Spinal cord (tissue), 10 donors: Measurements from ENCODE around the gene MPL. TPM values are rescaled to one million over a fixed set of nuclear protein-coding genes. Genes with fewer than 3 reads are reported as not detected.

Source experiments
- DNase-seq, 6 donors: peaks; one replicate each; pipeline versions ENCODE4 v3.0.0 to v3.0.0-alpha.2; 2013 to 2015; ENCODE audit warnings: low spot score in 6 of 6, low read depth in 4 of 6
- H3K27ac ChIP-seq: one replicate; pipeline ENCODE4 v1.5.1; 2013; ENCODE audit warnings: low read depth, low read length, control low read depth
- H3K27me3 ChIP-seq: one replicate; pipeline ENCODE4 v1.6.1; 2013; ENCODE audit warnings: low read length; ENCODE audit not compliant: control insufficient read depth, insufficient read depth
- H3K36me3 ChIP-seq: one replicate; pipeline ENCODE4 v1.6.1; 2013; ENCODE audit warnings: low read length; ENCODE audit not compliant: control insufficient read depth, insufficient read depth
- H3K4me1 ChIP-seq: one replicate; pipeline ENCODE4 v1.6.1; 2013; ENCODE audit warnings: low read length; ENCODE audit not compliant: control insufficient read depth, insufficient read depth
- H3K4me3 ChIP-seq: one replicate; pipeline ENCODE4 v1.5.1; 2013; ENCODE audit warnings: low read depth, low read length, control low read depth
- H3K9me3 ChIP-seq: one replicate; pipeline ENCODE4 v1.6.1; 2013; ENCODE audit warnings: low read length; ENCODE audit not compliant: control insufficient read depth, insufficient read depth
- WGBS: methylation state at CpG from one replicate; pipeline ENCODE4 v1.1.5; 2013; ENCODE audit warnings: missing lambda C conversion rate; ENCODE audit not compliant: insufficient coverage; 5-methylcytosine and 5-hydroxymethylcytosine counted together
- long read RNA-seq, 4 donors: transcript quantifications; one replicate each; lab custom pipeline, GENCODE V29; 2026
- polyA plus RNA-seq, 2 donors: library from polyadenylated mRNA; unstranded; fragments of 120-200 nt; gene quantifications; one replicate each; pipeline ENCODE4 v1.2.1, GENCODE V29; 2013; ENCODE audit not compliant: insufficient read length in 2 of 2
- total RNA-seq, 2 donors: library from RNA; depleted of rRNA in 1 of 2; stranded (reverse); fragments of 120-200 nt in 1 of 2; fragments of >200 nt in 1 of 2; gene quantifications; one replicate each; pipeline versions ENCODE4 v1.2.3 to v1.2.4, GENCODE V29; 2013 to 2014
- donor health status: healthy.

The MPL gene
- total RNA-seq: under 1 TPM; 0.11 to 0.30 TPM
- 1 to 10 TPM in 1 of 2 donors, under 1 TPM in 1; 0.51 to 1.2 TPM for polyA plus RNA-seq
- long read RNA-seq, donor 1, partial matches to known transcripts: 87 of 103 reads
- long read RNA-seq, donor 1, other reads (novel, unspliced or antisense): 16 of 103 reads
- long read RNA-seq, donor 2: 0 reads
- long read RNA-seq, donor 3: 0 reads
- long read RNA-seq, donor 4: 0 reads

DNA sequence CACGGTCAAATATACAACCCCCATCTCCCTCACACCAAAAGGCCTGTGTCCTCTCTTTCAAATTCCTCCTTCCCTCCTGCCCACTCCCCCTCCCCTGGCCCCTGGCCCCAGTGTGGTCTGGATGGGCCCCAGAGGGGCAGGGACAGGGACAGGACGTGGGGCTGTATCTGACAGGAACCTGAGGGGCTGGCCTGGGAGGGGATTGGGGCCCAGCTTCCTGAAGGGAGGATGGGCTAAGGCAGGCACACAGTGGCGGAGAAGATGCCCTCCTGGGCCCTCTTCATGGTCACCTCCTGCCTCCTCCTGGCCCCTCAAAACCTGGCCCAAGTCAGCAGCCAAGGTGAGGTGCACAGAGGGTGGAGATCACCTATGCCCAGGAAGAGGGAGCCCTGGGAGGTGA, at the start of gene MPL:
MPL (plus strand) TSS at position 231 of the 400 bp plus-strand sequence; CDS start at position 262, 31 bp downstream.
- Histone ChIP-seq H3K4me1 (no peaks in the 10 kb centered on the region), H3K27me3 (no peaks in the 10 kb centered on the region), H3K27ac (no peak within 1 kb of the TSS), H3K9me3 (no peaks in the 10 kb centered on the region), H3K4me3 (no peak within 1 kb of the TSS), H3K36me3 (no peaks in the 10 kb centered on the region)
- DNase-seq: no peak
- WGBS: 47% methylated on average over 2 of the region's 3 CpGs

DNA sequence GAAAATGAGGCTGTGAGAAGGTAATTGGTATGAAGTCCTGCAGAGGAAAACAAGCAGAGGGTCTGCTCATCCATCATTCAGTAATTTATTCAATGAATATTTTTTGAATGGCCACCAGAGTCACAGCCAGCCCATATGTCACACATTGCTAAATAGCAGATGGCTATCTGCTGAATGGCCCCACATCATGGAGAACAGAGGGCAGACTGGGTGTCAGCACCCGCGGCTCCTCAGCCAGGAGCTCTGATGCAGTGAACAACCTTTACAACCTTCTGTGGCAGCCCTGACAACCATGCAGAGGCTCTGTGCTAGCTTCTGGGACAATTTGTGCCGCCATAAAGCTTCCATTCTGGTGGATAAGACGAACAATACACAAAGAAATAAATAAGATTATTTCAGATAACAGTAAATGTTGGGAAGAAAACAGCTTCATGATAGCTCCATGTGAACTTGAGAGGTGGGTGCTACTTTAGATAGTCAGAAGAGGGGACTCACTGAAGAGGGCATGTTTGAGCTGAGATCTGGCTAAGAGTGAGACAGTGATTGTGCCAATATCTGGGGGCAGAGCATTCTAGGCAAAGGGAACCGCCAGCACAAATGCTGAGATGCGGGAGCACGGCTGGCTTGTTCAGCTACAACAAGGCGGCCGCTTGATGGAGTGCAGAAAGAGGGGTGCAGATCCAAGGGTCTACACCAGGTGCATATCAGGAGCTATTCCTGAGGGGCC, 49.4 kb upstream of the MPL start:
- Histone ChIP-seq H3K4me3 (no peak overlapping the region), H3K9me3 (no peaks in the 10 kb centered on the region), H3K27ac (no peak overlapping the region), H3K36me3 (no peaks in the 10 kb centered on the region), H3K27me3 (no peaks in the 10 kb centered on the region), H3K4me1 (peaks cover 11% of the 10 kb centered on the region)
- DNase-seq: peak in 1 of 6 donors; percentile 18
- 84% methylated on average over 7 of the region's 9 CpGs for WGBS

DNA sequence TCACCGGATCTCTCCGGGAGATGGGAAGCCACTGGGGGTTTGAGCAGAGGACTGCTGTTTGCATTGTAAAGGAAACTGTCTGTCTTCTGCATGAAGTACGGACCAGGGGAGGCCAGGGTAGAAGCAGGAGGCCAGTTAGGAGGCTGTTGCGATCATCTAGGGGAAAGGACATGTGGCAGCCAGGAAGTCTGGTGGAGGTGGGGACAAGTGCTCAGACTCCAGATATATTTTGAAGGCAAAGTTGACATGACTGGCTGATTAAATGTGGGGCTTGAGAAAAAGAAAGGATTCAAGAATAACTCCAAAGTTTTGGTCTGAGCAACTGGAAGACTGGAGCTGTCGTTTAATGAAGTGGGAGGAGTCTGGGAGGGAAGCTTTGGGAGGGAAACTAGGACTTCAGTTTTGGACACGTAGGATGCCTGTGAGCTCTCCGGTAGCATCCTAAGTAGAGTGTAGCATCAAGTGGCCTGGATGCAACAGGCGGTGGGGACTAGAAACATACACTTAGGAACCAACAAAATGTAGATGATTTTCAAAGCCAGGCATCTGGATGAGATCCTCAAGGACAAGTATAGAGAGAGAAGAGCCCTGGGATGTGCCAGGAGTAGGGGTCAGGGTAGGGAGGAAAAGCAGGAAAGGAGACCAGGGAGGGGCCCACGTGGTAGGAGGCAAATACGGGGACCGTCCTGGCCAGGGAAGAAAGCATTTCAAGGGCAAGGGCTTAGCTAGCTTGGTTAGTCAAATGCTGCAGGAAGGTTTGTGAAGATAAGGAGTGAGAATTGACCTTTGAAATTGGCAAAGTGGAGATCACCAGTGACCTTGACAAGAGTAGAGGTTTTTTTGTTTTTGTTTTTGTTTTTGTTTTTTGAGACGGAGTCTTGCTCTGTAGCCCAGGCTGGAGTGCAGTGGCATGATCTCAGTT, 48.6 kb upstream of the MPL start:
- H3K4me3 ChIP-seq: no peak overlapping the region
- H3K9me3 ChIP-seq: no peaks in the 10 kb centered on the region
- H3K27me3 ChIP-seq: no peaks in the 10 kb centered on the region
- H3K27ac ChIP-seq: no peak overlapping the region
- WGBS: 82% methylated on average over 9 of the region's 12 CpGs
- no peaks in the 10 kb centered on the region for H3K36me3 ChIP-seq
- peaks cover 18% of the 10 kb centered on the region for H3K4me1 ChIP-seq
- DNase-seq: no peak

DNA sequence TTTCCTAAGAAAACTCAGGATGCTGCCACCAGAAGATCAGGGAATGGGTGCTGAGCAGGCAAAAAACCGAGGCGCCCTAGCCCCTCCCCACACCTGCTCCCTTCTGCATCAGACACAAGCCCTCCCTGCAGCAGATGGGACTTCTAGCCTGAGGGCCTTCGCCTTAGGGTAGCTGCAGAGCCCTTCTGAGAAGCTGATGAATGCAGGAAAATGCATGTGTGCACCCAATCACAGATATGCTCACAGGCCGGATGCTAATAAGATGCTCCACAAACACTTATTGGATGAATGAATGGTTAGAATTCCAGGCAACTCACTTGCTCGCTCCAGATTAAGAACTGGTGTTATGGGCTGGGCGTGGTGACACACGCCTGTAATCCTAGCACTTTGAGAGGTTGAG, 45.4 kb upstream of the MPL start:
- no peaks in the 10 kb centered on the region for H3K27me3 ChIP-seq
- H3K4me3 ChIP-seq: no peak overlapping the region
- no peaks in the 10 kb centered on the region for H3K36me3 ChIP-seq
- DNase-seq: peak in 2 of 6 donors; percentile 22 to 52
- WGBS: no CpG with 5 or more reads among the region's 7 CpGs
- H3K4me1 ChIP-seq: peaks cover 25% of the 10 kb centered on the region
- no peaks in the 10 kb centered on the region for H3K9me3 ChIP-seq
- no peak overlapping the region for H3K27ac ChIP-seq

DNA sequence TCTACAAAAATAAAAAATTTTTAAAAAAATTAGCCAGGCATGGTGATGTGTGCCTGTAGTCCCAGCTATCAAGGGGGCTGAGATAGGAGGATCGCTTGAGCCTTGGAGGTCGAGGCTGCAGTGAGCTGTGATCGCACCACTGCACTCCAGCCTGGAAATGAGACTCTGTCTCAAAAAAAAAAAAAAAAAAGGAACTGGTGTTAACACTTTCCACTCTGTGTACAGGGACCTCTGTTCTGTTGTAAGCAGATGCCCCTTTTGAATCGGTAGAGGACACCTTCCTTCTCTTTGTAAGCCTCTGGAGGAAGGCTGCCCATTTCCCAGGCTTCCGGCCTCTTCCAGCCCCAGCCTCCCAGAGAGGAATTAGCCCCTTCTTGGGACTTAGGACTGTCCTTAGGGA, 44.9 kb upstream of the MPL start:
- peaks cover 25% of the 10 kb centered on the region for H3K4me1 ChIP-seq
- WGBS: 88% methylated on average over 3 of the region's 5 CpGs
- no peaks in the 10 kb centered on the region for H3K9me3 ChIP-seq
- H3K4me3 ChIP-seq: no peak overlapping the region
- no peaks in the 10 kb centered on the region for H3K27me3 ChIP-seq
- H3K36me3 ChIP-seq: no peaks in the 10 kb centered on the region
- no peak overlapping the region for H3K27ac ChIP-seq
- no peak for DNase-seq

DNA sequence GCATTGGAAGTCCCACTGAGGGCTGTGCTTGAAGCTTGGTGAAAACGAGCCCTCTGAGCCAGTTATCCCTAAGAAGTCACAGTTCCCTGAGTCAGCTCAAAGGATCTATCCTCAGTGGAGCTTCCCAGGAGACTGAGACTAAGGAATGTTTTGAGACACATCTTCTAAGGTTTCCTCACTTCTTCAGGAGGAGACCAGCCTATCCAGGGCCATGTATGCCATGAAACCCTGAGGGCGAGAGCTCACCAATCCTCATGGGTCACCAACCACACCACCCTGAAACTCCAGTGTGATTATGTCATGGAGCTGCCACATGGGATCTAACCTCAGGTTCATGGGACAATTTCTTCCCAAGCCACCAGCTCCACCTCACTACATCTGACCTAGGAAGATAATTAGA, 44.4 kb upstream of the MPL start:
- H3K4me1 ChIP-seq: peaks cover 25% of the 10 kb centered on the region
- H3K27ac ChIP-seq: no peak overlapping the region
- H3K9me3 ChIP-seq: no peaks in the 10 kb centered on the region
- DNase-seq: no peak
- H3K27me3 ChIP-seq: no peaks in the 10 kb centered on the region
- WGBS: 91% methylated on average over 2 of the region's 2 CpGs
- H3K4me3 ChIP-seq: no peak overlapping the region
- no peaks in the 10 kb centered on the region for H3K36me3 ChIP-seq

DNA sequence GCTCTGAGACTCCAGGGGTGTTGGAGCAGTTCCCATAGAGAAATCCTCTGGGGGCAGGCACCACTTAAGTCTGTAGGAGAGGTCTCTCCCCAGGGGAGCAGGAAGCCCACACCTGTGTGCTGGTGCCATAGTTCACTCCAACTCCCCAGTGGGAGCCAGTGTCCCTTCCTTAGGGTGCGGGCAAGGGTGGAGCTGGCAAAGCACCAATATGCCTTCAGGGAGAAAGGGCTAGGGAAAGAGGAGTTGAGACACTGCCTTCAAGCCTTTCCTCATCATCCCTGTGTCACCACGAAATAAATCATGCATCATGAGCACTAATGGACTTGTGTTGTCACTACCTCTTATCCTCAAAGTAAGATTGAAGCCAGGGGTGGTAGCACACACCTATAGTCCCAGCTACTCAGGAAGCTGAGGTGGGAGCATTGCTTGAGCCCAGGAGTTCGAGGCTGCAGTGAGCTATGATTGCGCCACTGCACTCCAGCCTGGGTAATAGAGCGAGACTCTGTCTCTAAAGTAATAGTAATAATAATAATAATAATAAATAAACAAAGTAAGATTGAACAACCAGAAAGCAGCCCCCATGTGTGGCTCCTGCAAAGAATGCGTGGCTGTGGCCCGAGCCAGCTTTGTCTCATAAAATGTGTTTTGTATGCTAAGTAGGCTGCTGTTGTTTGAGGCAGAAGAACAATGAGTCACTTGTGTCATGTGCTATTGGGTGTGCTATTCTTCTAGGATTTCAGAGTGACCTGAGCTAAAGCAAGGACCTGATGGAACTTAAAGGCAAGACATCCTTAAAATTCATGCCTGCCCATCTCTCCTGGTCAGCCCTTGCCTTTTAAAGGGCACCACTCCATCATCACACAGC, 43.5 kb upstream of the MPL start:
- 100% methylated on average over 1 of the region's 7 CpGs for WGBS
- no peak overlapping the region for H3K4me3 ChIP-seq
- H3K36me3 ChIP-seq: no peaks in the 10 kb centered on the region
- peaks cover 25% of the 10 kb centered on the region for H3K4me1 ChIP-seq
- no peaks in the 10 kb centered on the region for H3K27me3 ChIP-seq
- DNase-seq: peak in 1 of 6 donors; percentile 47
- H3K9me3 ChIP-seq: no peaks in the 10 kb centered on the region
- H3K27ac ChIP-seq: peak overlapping the region; percentile 82

DNA sequence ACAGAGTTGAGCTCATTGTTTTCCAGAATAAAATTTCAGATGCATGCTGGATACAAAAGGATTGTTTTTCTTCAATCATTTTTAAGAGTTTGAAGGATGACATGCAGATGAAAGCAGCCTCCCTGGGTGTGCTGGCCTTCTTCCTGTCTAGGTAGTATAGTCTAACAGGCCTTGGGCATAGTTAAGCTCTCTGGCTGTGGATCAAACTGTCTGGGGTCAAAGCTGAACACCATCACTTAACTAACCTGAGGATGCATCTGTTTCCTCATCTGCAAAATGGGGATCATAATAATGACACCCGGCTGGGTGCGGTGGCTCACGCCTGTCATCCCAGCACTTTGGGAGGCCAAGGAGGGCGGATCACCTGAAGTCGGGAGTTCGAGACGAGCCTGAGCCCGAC, 42.9 kb upstream of the MPL start:
- Histone ChIP-seq H3K4me1 (peaks cover 29% of the 10 kb centered on the region), H3K27me3 (no peaks in the 10 kb centered on the region), H3K27ac (peak overlapping the region; percentile 82), H3K36me3 (no peaks in the 10 kb centered on the region), H3K4me3 (no peak overlapping the region), H3K9me3 (no peaks in the 10 kb centered on the region)
- WGBS: 93% methylated on average over 4 of the region's 8 CpGs
- no peak for DNase-seq

DNA sequence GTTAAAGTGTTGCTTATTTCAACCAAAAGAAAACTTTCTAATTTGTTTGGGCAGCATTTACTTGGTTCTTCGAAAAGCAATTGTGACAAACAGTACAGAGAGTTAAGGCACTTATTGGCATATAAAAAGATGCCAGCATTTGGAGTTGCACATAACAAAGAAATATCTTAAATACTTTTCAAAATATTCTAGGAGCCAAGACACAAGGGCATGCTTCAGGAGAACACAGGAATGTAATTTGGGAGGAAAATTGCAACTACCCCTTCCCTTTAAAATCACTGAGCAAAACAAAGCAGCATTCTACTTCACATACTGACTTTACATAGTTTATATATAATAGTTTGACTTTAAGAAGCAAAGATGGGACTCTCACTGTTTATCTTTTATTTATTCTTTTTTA, 41.4 kb upstream of the MPL start:
- DNase-seq: no peak
- Histone ChIP-seq H3K36me3 (no peaks in the 10 kb centered on the region), H3K4me1 (peaks cover 35% of the 10 kb centered on the region), H3K27me3 (no peaks in the 10 kb centered on the region), H3K4me3 (no peak overlapping the region), H3K9me3 (no peaks in the 10 kb centered on the region), H3K27ac (peak overlapping the region; percentile 82)
- WGBS: no CpG with 5 or more reads among the region's 1 CpG
